Measurements from ENCODE around the gene SPAG16. TPM values are rescaled to one million over a fixed set of nuclear protein-coding genes. Genes with fewer than 3 reads are reported as not detected.
"Not testable (repeated sequence)": the region's sequence is repeated elsewhere in the genome, so short reads cannot be mapped to it uniquely, and the experiment has no call there.

The SPAG16 gene
- total and polyA plus RNA-seq, 2 of the 13 experiments (the other 11 are each of a cell fraction or from before 2014, with no cell fraction given) = 9.6 to 26.5 TPM

GRCh38 chr2:213995400-213996105 lies 711.3 kb downstream of the SPAG16 start (continued):
- TF ChIP-seq ZNF44 (CRISPR knock-in tag; IDR thresholded peaks at IDR 0.05) = no peak
- TF ChIP-seq MATR3 (CRISPR knock-in tag; IDR thresholded peaks at IDR 0.05) = no peak
- no peak for TF ChIP-seq NFE2L1 (CRISPR knock-in tag; IDR thresholded peaks at IDR 0.05; ENCODE audit: borderline replicate concordance)
- TF ChIP-seq NPAS2 (CRISPR knock-in tag; IDR thresholded peaks at IDR 0.05; ENCODE audit: borderline replicate concordance) = no peak
- no peak for TF ChIP-seq SMAD9 (CRISPR knock-in tag; IDR thresholded peaks at IDR 0.05)

GRCh38 chr2:213998976-213999375 lies 714.7 kb downstream of the SPAG16 start:
- 0% methylated on average over 3 of the region's 3 CpGs for WGBS (ENCODE audit: low lambda C conversion rate)
- POLR2A ChIA-PET; intact Hi-C loops (cut with micrococcal nuclease; ENCODE audit: unreplicated experiment): not testable (repeated sequence)

GRCh38 chr2:214004463-214004862 lies 720.2 kb downstream of the SPAG16 start:
- no peaks in the 10 kb centered on the region for H3K36me3 ChIP-seq (replicated peaks in 1 of 2; ENCODE audit: control insufficient read depth in 1 of 2, insufficient read depth in 2 of 2, low read length in 2 of 2)
- H3K4me1 ChIP-seq (ENCODE audit: insufficient read depth, low read length) = no peaks in the 10 kb centered on the region
- intact Hi-C loops (cut with micrococcal nuclease; ENCODE audit: unreplicated experiment) = no loop called here
- ATAC-seq (no peak), DNase-seq (ENCODE audit: low spot score) (no peak), FAIRE-seq (no peak)
- H3K27ac ChIP-seq (ENCODE audit: extremely low read length, insufficient read depth, low read length) = no peak overlapping the region
- H3K79me2 ChIP-seq (ENCODE audit: insufficient read depth, low read length) = no peaks in the 10 kb centered on the region
- H3K4me2 ChIP-seq (ENCODE audit: low read depth, low read length) = no peak overlapping the region
- in situ Hi-C loops (cut with HindIII; ENCODE audit: extremely low pct_ligation_motif_present, low pct_unique_long_range_greater_than_20kb) = no loop called here
- no peak overlapping the region for H3K4me3 ChIP-seq (replicated peaks in 1 of 3; ENCODE audit: insufficient read depth in 1 of 3, low read depth in 2 of 3, low read length in 3 of 3)
- 51% methylated on average over 6 of the region's 6 CpGs for WGBS (ENCODE audit: low lambda C conversion rate)
- no peak overlapping the region for H2AFZ ChIP-seq (ENCODE audit: low read length)
- POLR2A ChIA-PET = no interaction called here
- H3K9ac ChIP-seq (ENCODE audit: insufficient read depth, low read depth, low read length) = no peak overlapping the region
- no peak for TF ChIP-seq ZFAT (CRISPR knock-in tag; conservative IDR thresholded peaks at IDR 0.05)
- no peak for TF ChIP-seq RFX1 (IDR thresholded peaks at IDR 0.05)
- no peak for TF ChIP-seq ZNF207 (IDR thresholded peaks at IDR 0.05; ENCODE audit: borderline replicate concordance)
- TF ChIP-seq ZBTB25 (CRISPR knock-in tag; IDR thresholded peaks at IDR 0.05) = no peak
- TF ChIP-seq TOE1 (CRISPR knock-in tag; IDR thresholded peaks at IDR 0.05) = no peak
- no peaks in the 10 kb centered on the region for H4K20me1 ChIP-seq (ENCODE audit: insufficient read depth, low read length)
- no peaks in the 10 kb centered on the region for H3K27me3 ChIP-seq (ENCODE audit: control insufficient read depth in 1 of 2, insufficient read depth in 2 of 2, low read length in 2 of 2)
- CTCF ChIA-PET (ENCODE audit: low intra/inter-chr PET ratio, low total read pairs) = no interaction called here
- no TSS peak for BruUV-seq (replicated peaks)
- peaks cover 6% of the 10 kb centered on the region for H3K9me3 ChIP-seq (ENCODE audit: low read length)

More at GRCh38 chr2:213998976-213999375, 714.7 kb downstream of the SPAG16 start:
- H3K27me3 ChIP-seq (ENCODE audit: control insufficient read depth in 1 of 2, insufficient read depth in 2 of 2, low read length in 2 of 2); H4K20me1 ChIP-seq (ENCODE audit: insufficient read depth, low read length); H3K4me2 ChIP-seq (ENCODE audit: low read depth, low read length); H3K4me1 ChIP-seq (ENCODE audit: insufficient read depth, low read length); CTCF ChIA-PET (ENCODE audit: low intra/inter-chr PET ratio, low total read pairs); H3K4me3 ChIP-seq (replicated peaks in 1 of 3; ENCODE audit: insufficient read depth in 1 of 3, low read depth in 2 of 3, low read length in 3 of 3); BruUV-seq (replicated peaks); ATAC-seq; H3K36me3 ChIP-seq (replicated peaks in 1 of 2; ENCODE audit: control insufficient read depth in 1 of 2, insufficient read depth in 2 of 2, low read length in 2 of 2); DNase-seq (ENCODE audit: low spot score); FAIRE-seq; H3K27ac ChIP-seq (ENCODE audit: extremely low read length, insufficient read depth, low read length); H3K9me3 ChIP-seq (ENCODE audit: low read length); H3K79me2 ChIP-seq (ENCODE audit: insufficient read depth, low read length); in situ Hi-C loops (cut with HindIII; ENCODE audit: extremely low pct_ligation_motif_present, low pct_unique_long_range_greater_than_20kb); H3K9ac ChIP-seq (ENCODE audit: insufficient read depth, low read depth, low read length); H2AFZ ChIP-seq (ENCODE audit: low read length): not testable (repeated sequence)
